PFSK-1 (cell line): ENCODE measurements around the gene KLK11.

Experiments
- REST ChIP-seq, 2 experiments: IDR thresholded peaks; 2 replicates each; pipeline versions ENCODE4 v1.6.1 to v1.8.0; 2011 to 2012; ENCODE audit warnings: low read depth in 2 of 2, low read length in 2 of 2, control low read depth in 1 of 2, inconsistent platforms in 1 of 2, mild to moderate bottlenecking in 1 of 2, moderate library complexity in 1 of 2; ENCODE audit not compliant: insufficient read depth in 1 of 2
- SIN3A ChIP-seq: IDR thresholded peaks from 2 replicates; pipeline ENCODE4 v1.6.1; 2012; ENCODE audit warnings: mild to moderate bottlenecking, low read length, moderate library complexity, borderline replicate concordance; ENCODE audit not compliant: insufficient read depth

GRCh38 chr19:51012661-51013190, 13.7 kb downstream of the KLK11 start:
- TF ChIP-seq SIN3A (no peak), REST (IDR thresholded peaks at IDR 0.05; ENCODE audit: insufficient read depth in 1 of 2, low read depth in 2 of 2, low read length in 2 of 2) (no peak)
